AG09309 (cell line): ENCODE results near the gene KRTAP1-5.
A peak's percentile ranks its signal among the peaks of the same experiment; 100 is the strongest.
"Not testable (repeated sequence)": the region's sequence is repeated elsewhere in the genome, so short reads cannot be mapped to it uniquely, and the experiment has no call there.

Experiments
- DNase-seq: peaks from one replicate; pipeline ENCODE4 v3.0.0-alpha.2; 2010; ENCODE audit warnings: low read depth
- H3K4me3 ChIP-seq: 2 replicates; pipeline ENCODE4 v1.5.1; 2011; ENCODE audit warnings: mild to moderate bottlenecking, low read depth, low read length, moderate library complexity; ENCODE audit not compliant: control insufficient read depth
- CTCF ChIP-seq: IDR thresholded peaks from 2 replicates; pipeline ENCODE4 v1.5.1; 2011; ENCODE audit warnings: mild to moderate bottlenecking, low read depth, low read length, inconsistent platforms; ENCODE audit not compliant: insufficient read depth, control insufficient read depth; ENCODE audit errors: missing control alignments

Gene KRTAP1-5

GRCh38 chr17:41065829-41066624 is 39.0 kb upstream of the KRTAP1-5 start, which contains the start of gene KRTAP2-4:
Gene KRTAP2-4 (minus strand): TSS chr17:41065879. CDS start chr17:41065845, 34 bp downstream.
- TF ChIP-seq CTCF: no peak
- H3K4me3 ChIP-seq: no peak within 1 kb of the TSS
- DNase-seq: peak; percentile 94

GRCh38 chr17:41065016-41065689 is 38.1 kb upstream of the KRTAP1-5 start:
- not testable (repeated sequence) for DNase-seq, H3K4me3 ChIP-seq

GRCh38 chr17:41064301-41064700 is 37.3 kb upstream of the KRTAP1-5 start:
- H3K4me3 ChIP-seq: no peak overlapping the region
- TF ChIP-seq CTCF: no peak
- DNase-seq: no peak

- no peak for DNase-seq
- no peak overlapping the region for H3K4me3 ChIP-seq
- no peak for TF ChIP-seq CTCF
Measured at GRCh38 chr17:41063449-41063848, 36.4 kb upstream of the KRTAP1-5 start.

- H3K4me3 ChIP-seq: no peak overlapping the region
- DNase-seq: peak; percentile 99
- no peak for TF ChIP-seq CTCF
Measured at GRCh38 chr17:41061964-41062363, 35.0 kb upstream of the KRTAP1-5 start.

GRCh38 chr17:41060052-41060604 is 33.1 kb upstream of the KRTAP1-5 start, which contains the start of gene KRTAP2-3:
Gene KRTAP2-3 (minus strand): TSS chr17:41060114. CDS start chr17:41060050, 64 bp downstream.
- H3K4me3 ChIP-seq: no peak within 1 kb of the TSS
- DNase-seq: peak; percentile 97
- TF ChIP-seq CTCF: no peak

GRCh38 chr17:41059276-41060051 is 32.5 kb upstream of the KRTAP1-5 start:
- peak; percentile 90 for DNase-seq
- not testable (repeated sequence) for H3K4me3 ChIP-seq
